Right lobe of liver (tissue), 4 donors: ENCODE measurements around the gene ETF1.

Source experiments
- CTCF ChIP-seq, 4 donors: fragments of 200-600 bp in 3 of 4; fragments of 450-650 bp in 1 of 4; IDR thresholded peaks; one replicate each; pipeline versions ENCODE4 v1.5.1 to v1.8.0; 2016 to 2022; ENCODE audit warnings: antibody characterized with exemption in 4 of 4, mild to moderate bottlenecking in 2 of 4
- POLR2A ChIP-seq: fragments of 450-650 bp; IDR thresholded peaks from one replicate; pipeline ENCODE4 v1.6.1; 2017; ENCODE audit warnings: antibody characterized with exemption, mild to moderate bottlenecking
- donor health status: DM: no; HTN: no; CAD: no.
- donor health status: DM: no; HTN: no; CAD: no.
- donor health status: DM: no; HTN: yes; CAD: no.

DNA sequence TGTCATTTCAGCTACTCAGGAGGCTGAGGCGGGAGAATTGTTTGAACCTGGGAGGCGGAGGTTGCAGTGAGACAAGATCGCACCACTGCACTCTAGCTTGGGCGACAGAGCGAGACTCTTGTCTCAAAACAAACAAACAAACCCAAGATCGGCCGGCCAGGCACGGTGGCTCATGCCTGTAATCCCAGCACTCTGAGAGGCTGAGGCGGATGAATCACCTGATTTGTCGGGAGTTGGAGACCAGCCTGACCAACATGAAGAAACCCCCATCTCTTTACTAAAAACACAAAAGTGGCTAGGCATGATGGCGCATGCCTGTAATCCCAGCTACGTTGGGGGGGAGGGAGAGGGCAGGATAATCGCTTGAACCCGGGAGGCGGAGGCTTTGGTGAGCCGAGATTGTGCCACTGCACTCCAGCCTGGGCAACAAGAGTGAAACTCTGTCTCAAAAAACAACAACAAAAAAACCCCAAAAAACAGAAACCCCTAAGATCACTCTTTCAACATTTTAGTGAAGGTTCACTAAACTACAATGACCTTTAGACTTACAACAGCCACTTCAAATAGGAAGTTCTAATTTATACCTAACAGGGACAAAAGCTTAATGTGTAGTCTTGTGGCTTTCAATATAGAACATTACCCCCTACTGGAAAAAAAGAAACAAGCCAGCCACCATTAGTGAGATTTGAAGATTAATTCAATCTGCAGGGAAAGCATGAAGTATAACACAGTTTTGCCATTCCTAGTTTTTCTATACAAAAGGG lies 25.2 kb upstream of the ETF1 start:
- peak in 3 of 4 donors; percentile 7 to 19 (median 10) for TF ChIP-seq CTCF (IDR thresholded peaks at IDR 0.05)
- no peak for TF ChIP-seq POLR2A
